Testis (tissue), 2 donors: Measurements from ENCODE around the gene SP3.

ENCODE experiments used
- POLR2A ChIP-seq: fragments of 450-650 bp; IDR thresholded peaks from one replicate; pipeline ENCODE4 v1.6.1; 2017; ENCODE audit warnings: antibody characterized with exemption, mild to moderate bottlenecking, moderate library complexity
- TF ChIP-seq, protein P1 (sequence below), 3 experiments: fragments of 450-650 bp in 2 of 3; fragments of 200-600 bp in 1 of 3; sonication (generic) in 1 of 3; IDR thresholded peaks; one replicate each; pipeline ENCODE4 v1.5.1; 2016 to 2019; ENCODE audit warnings: antibody characterized with exemption in 3 of 3, mild to moderate bottlenecking in 2 of 3, moderate library complexity in 1 of 3

DNA sequence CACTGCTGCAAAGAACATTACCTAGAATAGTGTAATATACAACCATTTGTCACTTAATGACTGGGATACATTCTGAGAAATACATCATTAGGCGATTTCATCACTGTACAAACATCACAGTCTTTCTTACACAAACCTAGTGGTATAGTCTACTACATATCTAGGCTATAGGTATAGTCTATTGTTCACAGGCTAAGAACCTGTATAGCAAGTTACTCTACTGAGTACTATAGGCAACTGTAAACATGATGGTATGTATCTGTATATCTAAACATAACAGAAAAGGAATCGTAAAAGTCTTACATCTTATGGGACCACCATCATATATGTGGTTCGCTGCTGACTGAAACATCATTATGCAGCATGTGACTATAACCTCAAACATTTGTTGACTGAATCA, 21.4 kb downstream of the SP3 start:
- TF ChIP-seq, protein P1, sequence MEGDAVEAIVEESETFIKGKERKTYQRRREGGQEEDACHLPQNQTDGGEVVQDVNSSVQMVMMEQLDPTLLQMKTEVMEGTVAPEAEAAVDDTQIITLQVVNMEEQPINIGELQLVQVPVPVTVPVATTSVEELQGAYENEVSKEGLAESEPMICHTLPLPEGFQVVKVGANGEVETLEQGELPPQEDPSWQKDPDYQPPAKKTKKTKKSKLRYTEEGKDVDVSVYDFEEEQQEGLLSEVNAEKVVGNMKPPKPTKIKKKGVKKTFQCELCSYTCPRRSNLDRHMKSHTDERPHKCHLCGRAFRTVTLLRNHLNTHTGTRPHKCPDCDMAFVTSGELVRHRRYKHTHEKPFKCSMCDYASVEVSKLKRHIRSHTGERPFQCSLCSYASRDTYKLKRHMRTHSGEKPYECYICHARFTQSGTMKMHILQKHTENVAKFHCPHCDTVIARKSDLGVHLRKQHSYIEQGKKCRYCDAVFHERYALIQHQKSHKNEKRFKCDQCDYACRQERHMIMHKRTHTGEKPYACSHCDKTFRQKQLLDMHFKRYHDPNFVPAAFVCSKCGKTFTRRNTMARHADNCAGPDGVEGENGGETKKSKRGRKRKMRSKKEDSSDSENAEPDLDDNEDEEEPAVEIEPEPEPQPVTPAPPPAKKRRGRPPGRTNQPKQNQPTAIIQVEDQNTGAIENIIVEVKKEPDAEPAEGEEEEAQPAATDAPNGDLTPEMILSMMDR (IDR thresholded peaks at IDR 0.05), result no peak
- no peak for TF ChIP-seq POLR2A
